ENCODE results near the gene GATA3.

The GATA3 gene

GRCh38 chr10:8051109-8051821 is 3.2 kb upstream of the GATA3 start:
- DNase-seq: no peak

- DNase-seq: no peak
Observed at GRCh38 chr10:8051851-8052257, 2.6 kb upstream of the GATA3 start.

- DNase-seq: no peak
Observed at GRCh38 chr10:8052341-8052955, 2.0 kb upstream of the GATA3 start.

DNA sequence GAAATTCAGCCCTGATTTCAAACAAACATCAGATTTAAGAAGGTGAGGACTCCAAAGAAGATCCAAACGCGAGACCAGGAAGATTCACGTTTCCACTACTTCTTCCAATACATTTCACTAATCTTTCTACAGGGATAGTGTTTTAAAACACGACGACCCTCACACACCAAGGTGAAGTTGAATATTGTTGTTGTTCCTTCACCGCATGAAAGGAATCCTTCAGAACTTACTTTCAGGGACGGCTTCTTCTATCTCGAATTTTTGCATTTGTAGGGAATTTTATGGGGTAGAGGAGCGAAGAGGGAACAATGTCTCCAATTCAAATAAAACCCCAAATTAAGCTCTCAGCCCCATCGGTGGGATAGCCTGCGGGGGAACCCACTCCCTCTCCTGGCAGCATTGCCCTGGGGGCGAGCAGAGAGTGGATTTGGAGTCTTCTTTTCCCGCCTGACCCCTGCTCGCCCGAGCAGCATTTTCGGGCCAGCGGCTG is 1.5 kb upstream of the GATA3 start:
- no peak for DNase-seq

GRCh38 chr10:8053446-8054243 is 843 bp upstream of the GATA3 start:
- no peak for DNase-seq

- no peak for DNase-seq
Observed at GRCh38 chr10:8054244-8054493, 319 bp upstream of the GATA3 start.

DNA sequence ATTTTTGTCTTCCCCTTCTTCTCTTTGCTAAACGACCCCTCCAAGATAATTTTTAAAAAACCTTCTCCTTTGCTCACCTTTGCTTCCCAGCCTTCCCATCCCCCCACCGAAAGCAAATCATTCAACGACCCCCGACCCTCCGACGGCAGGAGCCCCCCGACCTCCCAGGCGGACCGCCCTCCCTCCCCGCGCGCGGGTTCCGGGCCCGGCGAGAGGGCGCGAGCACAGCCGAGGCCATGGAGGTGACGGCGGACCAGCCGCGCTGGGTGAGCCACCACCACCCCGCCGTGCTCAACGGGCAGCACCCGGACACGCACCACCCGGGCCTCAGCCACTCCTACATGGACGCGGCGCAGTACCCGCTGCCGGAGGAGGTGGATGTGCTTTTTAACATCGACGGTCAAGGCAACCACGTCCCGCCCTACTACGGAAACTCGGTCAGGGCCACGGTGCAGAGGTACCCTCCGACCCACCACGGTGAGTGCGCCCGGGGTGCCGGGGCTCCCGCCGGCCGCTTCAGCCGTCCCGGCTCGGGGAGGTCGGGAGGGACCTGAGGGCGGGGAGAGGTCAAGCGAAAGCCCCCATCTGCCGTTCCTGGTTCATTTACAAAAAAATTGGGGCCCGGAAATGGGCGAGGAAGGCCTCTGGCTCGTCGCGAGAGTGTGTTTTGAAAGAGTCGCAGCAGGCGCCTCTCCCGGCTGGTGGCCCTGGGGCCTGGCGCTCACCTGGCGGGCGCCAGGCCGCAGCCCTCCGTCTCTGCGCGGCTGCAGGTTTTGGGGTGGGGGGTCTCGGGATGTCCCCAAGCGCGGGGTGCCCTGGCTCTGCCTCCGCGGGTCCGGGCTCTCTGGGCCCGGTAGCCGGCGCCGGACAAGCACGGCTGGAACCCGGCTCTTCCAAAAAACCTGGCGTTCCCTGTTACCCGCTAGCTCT is 1.2 kb downstream of the GATA3 start:
- no peak for DNase-seq

- no peak for DNase-seq
Observed at GRCh38 chr10:8056378-8056777, 1.9 kb downstream of the GATA3 start.

GRCh38 chr10:8056871-8057331 is 2.4 kb downstream of the GATA3 start:
- no peak for DNase-seq

DNA sequence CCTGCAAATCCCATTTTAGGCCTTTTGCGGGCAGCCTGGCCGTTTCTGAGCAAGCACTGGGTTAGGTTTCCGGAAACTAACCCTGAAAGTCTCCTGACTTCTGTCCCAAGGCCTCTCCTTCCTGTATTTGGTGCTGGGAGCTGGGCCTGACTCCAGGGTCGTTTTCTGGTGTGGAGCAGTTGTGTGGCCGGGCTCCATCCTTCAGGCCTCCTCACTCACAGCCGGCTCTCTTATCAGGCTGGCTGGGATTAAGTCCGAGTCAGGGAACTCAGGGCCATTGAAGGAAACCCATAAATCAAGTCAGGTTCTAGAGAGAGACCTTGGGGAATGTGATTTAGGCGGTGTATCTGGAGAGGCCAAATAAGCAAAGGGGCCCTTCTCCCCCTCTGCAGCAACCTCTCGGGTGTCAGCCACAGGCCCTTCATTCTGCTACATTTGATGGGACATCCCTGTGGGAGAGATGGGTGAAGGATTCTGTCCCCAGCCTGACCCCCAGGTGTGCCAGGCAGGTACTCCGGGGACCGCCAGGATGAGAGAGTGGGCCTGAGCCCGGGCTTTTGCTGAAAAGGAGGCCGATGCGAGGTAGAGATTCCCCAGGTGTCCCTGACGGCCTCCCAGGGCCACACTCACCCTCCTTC is 3.3 kb downstream of the GATA3 start:
- no peak for DNase-seq

DNA sequence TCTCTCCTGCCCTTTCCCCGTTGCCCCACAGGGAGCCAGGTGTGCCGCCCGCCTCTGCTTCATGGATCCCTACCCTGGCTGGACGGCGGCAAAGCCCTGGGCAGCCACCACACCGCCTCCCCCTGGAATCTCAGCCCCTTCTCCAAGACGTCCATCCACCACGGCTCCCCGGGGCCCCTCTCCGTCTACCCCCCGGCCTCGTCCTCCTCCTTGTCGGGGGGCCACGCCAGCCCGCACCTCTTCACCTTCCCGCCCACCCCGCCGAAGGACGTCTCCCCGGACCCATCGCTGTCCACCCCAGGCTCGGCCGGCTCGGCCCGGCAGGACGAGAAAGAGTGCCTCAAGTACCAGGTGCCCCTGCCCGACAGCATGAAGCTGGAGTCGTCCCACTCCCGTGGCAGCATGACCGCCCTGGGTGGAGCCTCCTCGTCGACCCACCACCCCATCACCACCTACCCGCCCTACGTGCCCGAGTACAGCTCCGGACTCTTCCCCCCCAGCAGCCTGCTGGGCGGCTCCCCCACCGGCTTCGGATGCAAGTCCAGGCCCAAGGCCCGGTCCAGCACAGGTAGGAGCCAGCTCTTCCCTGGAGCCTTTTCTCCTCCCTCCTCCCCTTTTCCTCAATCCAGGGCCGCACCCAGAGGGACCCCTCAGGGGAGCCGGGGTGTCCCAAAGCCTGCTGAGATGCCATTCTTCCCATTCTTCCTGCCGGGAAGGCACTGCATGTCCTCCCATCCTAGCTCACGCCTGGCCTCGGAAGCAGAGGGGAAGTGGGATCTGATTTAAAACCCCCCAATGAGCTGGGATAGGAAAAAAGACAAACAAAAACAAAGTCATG is 4.0 kb downstream of the GATA3 start:
- DNase-seq: no peak

DNA sequence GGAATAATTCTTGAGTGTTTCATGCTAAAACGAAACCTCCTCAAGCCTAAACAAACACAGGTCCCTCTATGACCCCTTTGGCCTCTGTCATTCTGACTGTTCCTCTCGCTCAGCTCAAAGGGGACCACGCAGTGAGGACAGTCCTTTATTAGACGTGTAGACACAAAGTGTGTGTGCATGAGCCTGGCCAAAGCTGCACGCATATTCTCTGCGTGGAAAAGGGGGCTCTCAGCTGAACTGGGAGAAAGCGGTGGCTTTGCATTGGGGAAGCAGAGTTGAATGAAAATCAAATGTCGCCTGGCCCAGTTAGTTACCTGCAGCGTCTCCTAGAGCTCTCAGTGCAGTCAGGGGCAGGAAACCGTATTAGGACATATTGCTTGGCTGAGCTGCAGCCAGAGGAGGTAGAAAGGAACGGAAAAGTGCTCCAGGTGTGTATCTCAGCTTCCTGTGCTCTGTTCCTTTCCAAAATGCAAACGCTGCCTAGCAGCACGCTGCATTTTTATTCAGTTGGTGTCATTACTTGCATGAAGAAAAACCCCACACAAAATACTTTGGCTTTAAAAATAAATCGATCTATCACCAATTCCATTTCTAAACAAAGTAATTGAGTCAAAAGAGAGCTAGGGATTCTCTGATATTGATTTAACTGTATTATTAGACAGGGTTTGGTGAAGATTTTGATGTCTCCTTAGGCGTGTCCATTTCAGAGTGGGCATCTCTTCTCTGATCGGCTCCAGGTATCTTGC is 4.9 kb downstream of the GATA3 start:
- no peak for DNase-seq

- no peak for DNase-seq
Observed at GRCh38 chr10:8060010-8060703, 5.7 kb downstream of the GATA3 start.

- no peak for DNase-seq
Observed at GRCh38 chr10:8060704-8061121, 6.2 kb downstream of the GATA3 start.

DNA sequence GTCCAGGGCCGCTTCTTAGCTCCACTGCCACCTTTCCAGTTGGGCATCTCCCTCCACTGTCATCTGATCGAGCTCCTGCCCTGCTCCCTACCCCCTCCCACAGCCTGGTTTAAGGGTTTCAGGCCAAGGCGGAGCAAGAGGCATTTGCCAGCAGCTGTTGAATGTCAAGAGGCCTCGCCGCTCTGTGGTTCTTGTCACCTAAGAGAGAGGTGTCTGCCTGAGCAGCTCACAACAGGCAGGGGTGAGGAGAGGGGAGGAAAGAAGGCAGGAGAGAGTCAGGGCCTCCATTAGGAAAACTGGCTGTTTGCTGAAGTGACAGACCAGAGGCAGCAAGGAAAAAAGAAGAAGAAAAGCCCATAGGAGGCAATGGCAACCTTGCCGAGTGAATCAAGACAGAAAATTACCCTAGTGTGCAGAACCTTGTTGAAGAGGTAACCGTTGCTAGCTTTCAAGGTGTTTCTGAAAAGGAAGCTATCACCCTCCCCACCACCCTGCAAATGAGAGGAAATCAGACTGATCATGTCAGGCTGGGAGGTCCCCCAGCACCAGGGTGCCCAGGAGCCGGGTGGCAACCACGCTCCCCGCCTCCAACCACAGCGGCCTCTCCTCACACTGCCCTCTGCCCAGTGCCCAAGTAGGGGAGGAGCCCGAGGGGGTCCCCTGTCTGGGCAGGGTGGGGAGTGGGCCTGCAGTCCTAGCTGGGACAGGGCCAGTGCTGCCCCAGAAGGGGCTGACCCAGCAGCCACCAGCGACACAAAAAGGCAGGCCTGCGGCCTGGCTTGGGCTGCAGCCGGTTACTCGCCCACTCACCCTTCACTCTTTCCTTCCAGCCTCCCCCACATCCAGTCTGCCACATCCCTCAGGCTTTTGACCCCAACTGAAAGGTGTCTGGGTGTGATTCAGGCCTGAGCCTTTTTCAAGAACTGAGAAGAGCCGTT is 7.1 kb downstream of the GATA3 start:
- DNase-seq: no peak

DNA sequence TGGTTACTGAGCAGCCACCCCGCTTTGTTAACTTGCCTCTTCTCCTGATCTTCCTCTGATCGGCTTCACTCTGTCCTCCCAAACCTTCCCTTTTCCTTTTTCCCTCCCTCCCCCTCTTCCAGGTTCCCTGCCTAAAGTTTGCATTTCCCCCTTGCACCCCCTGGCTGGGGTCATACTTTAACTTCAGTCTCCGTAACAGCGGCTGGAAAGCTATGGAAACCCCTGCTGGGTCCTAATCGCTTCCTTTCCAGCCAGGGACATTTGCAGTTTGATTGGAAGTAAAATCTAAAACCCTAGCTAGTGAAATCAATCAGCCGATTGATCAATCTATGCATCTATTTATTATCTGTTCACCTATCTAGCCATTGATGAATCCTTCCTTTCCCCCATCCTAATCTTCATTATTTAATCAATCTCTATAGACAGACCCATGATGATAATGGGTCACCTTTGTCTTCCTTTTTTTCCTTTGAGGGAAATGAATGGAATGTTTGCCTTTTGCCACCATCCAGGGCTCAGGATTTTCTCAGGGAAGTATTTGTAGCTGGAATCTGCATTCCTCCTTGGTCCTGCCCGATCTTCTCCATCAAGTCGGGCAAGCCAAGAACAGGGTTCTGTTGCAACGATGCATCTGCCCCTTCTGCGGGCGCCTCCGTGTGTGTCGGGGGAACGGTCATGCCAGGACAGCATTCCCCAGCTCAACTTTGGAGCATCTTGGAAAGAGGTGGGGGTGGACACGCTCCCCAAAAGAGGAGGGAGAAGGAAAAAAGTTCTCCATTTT is 8.8 kb downstream of the GATA3 start:
- no peak for DNase-seq

DNA sequence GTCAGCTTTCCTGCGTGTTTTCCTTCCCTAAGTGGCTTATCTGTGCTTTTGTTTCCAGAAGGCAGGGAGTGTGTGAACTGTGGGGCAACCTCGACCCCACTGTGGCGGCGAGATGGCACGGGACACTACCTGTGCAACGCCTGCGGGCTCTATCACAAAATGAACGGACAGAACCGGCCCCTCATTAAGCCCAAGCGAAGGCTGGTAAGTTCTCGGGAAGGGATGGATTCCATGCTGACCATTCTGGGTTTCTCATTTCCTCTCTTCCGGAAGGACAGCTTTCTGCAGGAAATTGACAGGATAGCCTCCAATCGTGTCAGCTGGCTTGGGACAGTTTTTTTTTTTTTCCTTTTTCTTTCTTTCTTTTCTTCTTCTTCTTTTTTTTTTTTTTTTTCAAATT is 9.4 kb downstream of the GATA3 start:
- DNase-seq: no peak

DNA sequence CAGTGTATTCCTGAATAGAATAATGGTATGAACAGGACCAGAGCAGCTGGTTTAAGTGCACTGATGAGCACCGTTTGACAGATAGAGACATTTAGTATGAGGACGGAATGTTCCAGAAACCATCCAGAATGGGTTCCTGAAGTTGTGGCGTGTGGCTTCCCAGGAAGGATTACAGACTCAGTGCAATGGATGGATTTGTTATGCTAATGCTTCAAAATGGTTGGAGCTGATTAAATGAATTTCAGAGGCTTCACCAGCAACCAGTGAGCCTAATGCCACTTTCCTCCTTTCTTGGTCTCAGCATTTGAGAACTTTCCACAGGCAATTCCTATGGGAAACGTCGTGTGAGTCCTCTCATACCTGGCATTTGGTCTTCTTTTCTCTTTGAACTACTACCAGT is 9.9 kb downstream of the GATA3 start:
- DNase-seq: no peak
